ENCODE measurements around the gene CSF2RB. TPM values are rescaled to one million over a fixed set of nuclear protein-coding genes. Genes with fewer than 3 reads are reported as not detected.

The CSF2RB gene
- total RNA-seq, 1 experiment from 2014 or later, result not detected

DNA sequence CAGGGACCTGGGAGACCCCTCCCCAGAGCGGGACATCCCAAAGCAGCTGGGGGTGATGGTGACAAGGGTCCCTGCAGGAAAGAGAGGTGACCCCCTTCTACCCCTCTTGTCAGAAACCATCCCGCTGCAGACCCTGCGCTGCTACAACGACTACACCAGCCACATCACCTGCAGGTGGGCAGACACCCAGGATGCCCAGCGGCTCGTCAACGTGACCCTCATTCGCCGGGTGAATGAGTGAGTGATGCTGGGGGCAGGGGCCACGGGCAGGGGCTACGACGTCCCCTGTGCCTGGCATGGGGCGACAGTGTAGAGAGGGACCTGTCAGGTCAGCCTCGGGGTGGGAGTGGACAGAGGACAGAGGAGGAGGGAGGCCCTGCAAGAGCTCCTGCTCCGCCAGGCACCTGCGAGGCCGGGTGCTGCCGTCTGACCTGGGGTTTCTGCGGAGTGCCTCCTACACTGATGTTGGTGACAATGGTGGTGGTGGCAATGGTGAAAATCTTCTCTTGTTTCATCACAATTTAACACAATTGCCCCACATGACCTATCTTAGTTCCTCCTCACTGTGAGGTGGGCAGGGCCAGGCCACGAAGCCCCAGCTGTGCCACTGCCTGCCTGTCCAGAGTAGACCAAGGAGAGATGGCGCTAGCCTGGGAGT is 9.8 kb downstream of the CSF2RB start:
- BruUV-seq (replicated peaks), result no TSS peak
- H2AFZ ChIP-seq, result no peak overlapping the region
- TF ChIP-seq, protein P1, sequence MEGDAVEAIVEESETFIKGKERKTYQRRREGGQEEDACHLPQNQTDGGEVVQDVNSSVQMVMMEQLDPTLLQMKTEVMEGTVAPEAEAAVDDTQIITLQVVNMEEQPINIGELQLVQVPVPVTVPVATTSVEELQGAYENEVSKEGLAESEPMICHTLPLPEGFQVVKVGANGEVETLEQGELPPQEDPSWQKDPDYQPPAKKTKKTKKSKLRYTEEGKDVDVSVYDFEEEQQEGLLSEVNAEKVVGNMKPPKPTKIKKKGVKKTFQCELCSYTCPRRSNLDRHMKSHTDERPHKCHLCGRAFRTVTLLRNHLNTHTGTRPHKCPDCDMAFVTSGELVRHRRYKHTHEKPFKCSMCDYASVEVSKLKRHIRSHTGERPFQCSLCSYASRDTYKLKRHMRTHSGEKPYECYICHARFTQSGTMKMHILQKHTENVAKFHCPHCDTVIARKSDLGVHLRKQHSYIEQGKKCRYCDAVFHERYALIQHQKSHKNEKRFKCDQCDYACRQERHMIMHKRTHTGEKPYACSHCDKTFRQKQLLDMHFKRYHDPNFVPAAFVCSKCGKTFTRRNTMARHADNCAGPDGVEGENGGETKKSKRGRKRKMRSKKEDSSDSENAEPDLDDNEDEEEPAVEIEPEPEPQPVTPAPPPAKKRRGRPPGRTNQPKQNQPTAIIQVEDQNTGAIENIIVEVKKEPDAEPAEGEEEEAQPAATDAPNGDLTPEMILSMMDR (conservative IDR thresholded peaks at IDR 0.05), result no peak
- TF ChIP-seq EZH2 (IDR thresholded peaks at IDR 0.05; ENCODE audit: low read depth), result no peak

DNA sequence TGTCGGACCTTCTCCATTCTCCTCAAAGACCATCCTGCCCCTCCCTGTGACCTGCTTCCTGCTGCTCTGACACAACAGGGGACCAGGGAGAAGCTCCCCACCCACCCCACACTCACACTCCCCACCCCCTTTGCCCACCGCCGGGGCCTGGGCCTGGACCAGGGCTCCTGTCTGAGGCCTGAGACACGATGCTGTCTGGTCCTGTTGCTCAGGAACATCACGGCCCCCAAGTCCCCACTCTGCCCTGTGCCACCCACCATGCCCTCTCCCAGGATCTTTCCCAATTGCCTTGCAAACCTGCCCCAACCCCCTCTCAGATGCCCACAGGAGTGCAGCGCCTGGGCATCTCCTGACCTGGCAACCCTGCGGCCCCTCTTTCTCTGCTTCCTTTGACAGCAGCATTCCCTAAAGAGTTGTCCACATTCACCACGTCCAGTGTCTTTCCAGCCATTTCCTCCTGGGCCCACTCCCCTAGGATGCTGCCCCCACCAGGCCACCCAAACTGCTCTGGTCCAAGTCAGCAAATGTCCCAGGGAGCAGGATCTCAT is 10.8 kb downstream of the CSF2RB start:
- ChIA-PET CTCF (no interaction called here), POLR2A (ENCODE audit: unreplicated experiment) (no interaction called here)
- Histone ChIP-seq H3K4me3 (no peak overlapping the region), H3K79me2 (ENCODE audit: low read depth) (no peaks in the 10 kb centered on the region), H4K20me1 (ENCODE audit: insufficient read depth) (no peaks in the 10 kb centered on the region), H3K4me2 (no peak overlapping the region), H3K27me3 (ENCODE audit: insufficient read depth, low read depth) (no peaks in the 10 kb centered on the region), H2AFZ (no peak overlapping the region), H3K9me2 (ENCODE audit: insufficient read depth) (no peaks in the 10 kb centered on the region), H3K27ac (no peak overlapping the region), H3K4me1 (replicated peaks; ENCODE audit: insufficient read depth) (peaks cover 16% of the 10 kb centered on the region; the same call in 1 of the 2 replicates), H3F3A (ENCODE audit: insufficient read depth, low read depth) (peaks cover 8% of the 10 kb centered on the region; the same call in 1 of the 2 replicates), H3K9me3 (ENCODE audit: insufficient read depth, low read depth) (no peaks in the 10 kb centered on the region), H3K36me3 (ENCODE audit: low read depth) (no peaks in the 10 kb centered on the region)
- no TSS peak for BruUV-seq (replicated peaks)
- intact Hi-C loops (cut with micrococcal nuclease; ENCODE audit: unreplicated experiment), result no loop called here
- TF ChIP-seq EZH2 (IDR thresholded peaks at IDR 0.05; ENCODE audit: low read depth), result no peak
- TF ChIP-seq, protein P1 (conservative IDR thresholded peaks at IDR 0.05), result no peak
- DNase-seq, result no peak

More for the DNA sequence above, 9.8 kb downstream of the CSF2RB start:
- Histone ChIP-seq H4K20me1 (ENCODE audit: insufficient read depth) (no peaks in the 10 kb centered on the region), H3K4me2 (no peak overlapping the region), H3K27ac (no peak overlapping the region), H3K79me2 (ENCODE audit: low read depth) (no peaks in the 10 kb centered on the region), H3K4me3 (no peak overlapping the region), H3K27me3 (ENCODE audit: insufficient read depth, low read depth) (no peaks in the 10 kb centered on the region), H3K4me1 (replicated peaks; ENCODE audit: insufficient read depth) (peaks cover 16% of the 10 kb centered on the region; the same call in 1 of the 2 replicates), H3K36me3 (ENCODE audit: low read depth) (no peaks in the 10 kb centered on the region), H3F3A (ENCODE audit: insufficient read depth, low read depth) (peaks cover 8% of the 10 kb centered on the region; the same call in 1 of the 2 replicates), H3K9me3 (ENCODE audit: insufficient read depth, low read depth) (no peaks in the 10 kb centered on the region), H3K9me2 (ENCODE audit: insufficient read depth) (no peaks in the 10 kb centered on the region)
- intact Hi-C loops (cut with micrococcal nuclease; ENCODE audit: unreplicated experiment), result loop anchor here (2.0 kb wide), 1 partner anchor 48 kb away; no protein-coding TSS in a partner anchor
- ChIA-PET CTCF (interaction anchor here (0.6 kb wide), 1 partner anchor 50 kb away, joined by 3 read pairs; no protein-coding TSS in a partner anchor), POLR2A (ENCODE audit: unreplicated experiment) (no interaction called here)
- DNase-seq, result no peak

DNA sequence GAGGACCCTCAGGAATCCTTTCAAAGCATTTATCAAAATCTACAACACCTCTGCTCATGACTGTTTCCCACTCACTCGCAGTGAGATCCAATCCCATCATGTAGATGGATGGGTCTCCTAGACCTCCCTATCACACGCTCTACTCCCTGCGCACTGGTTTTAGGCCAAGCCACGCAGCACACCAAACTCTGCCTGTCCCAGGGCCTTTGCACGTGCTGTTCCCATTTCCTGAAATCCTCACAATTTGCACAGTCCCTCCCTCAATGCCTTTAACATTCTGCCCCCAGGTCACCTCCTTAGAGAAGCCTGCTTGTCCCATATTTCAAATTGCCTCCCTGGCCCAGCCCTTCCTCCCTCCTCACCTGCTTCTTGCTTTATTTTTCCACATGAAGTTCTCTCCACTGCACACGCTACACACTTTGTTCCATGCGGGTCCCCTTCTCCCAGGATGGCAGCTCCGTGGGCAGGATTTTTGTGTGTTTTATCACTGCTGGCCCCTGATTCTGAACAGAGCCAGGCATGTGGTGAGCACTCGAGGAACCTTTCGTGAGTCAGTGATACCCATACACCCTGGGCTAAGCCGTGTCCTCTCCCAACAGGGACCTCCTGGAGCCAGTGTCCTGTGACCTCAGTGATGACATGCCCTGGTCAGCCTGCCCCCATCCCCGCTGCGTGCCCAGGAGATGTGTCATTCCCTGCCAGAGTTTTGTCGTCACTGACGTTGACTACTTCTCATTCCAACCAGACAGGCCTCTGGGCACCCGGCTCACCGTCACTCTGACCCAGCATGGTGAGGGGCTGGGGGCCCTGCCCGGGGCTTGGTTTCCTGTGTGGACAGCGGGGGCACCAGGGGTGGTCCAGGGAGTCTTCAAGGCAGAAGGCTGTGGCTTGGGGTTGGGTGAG is 12.2 kb downstream of the CSF2RB start:
- peak; percentile 53 to 59 for DNase-seq
- CTCF ChIA-PET, result no interaction called here
- no peaks in the 10 kb centered on the region for H3K36me3 ChIP-seq (ENCODE audit: low read depth)
- peaks cover 16% of the 10 kb centered on the region; the same call in 1 of the 2 replicates for H3K4me1 ChIP-seq (replicated peaks; ENCODE audit: insufficient read depth)
- H3F3A ChIP-seq (ENCODE audit: insufficient read depth, low read depth), result peaks cover 3% of the 10 kb centered on the region; the same call in 1 of the 2 replicates
- POLR2A ChIA-PET (ENCODE audit: unreplicated experiment), result no interaction called here
- H3K79me2 ChIP-seq (ENCODE audit: low read depth), result no peaks in the 10 kb centered on the region
- no peak overlapping the region for H3K4me3 ChIP-seq
- H3K27ac ChIP-seq, result no peak overlapping the region
- no peaks in the 10 kb centered on the region for H3K9me3 ChIP-seq (ENCODE audit: insufficient read depth, low read depth)
- no peak overlapping the region for H2AFZ ChIP-seq
- no peaks in the 10 kb centered on the region; the same call in 1 of the 2 replicates for H3K27me3 ChIP-seq (ENCODE audit: insufficient read depth, low read depth)
- TF ChIP-seq, protein P1 (conservative IDR thresholded peaks at IDR 0.05), result no peak
- no peak for TF ChIP-seq EZH2 (IDR thresholded peaks at IDR 0.05; ENCODE audit: low read depth)
- no peaks in the 10 kb centered on the region for H3K9me2 ChIP-seq (ENCODE audit: insufficient read depth)
- intact Hi-C loops (cut with micrococcal nuclease; ENCODE audit: unreplicated experiment), result no loop called here
- BruUV-seq (replicated peaks), result no TSS peak
- H4K20me1 ChIP-seq (ENCODE audit: insufficient read depth), result no peaks in the 10 kb centered on the region
- no peak overlapping the region for H3K4me2 ChIP-seq
